HL-60 (cell line): ENCODE data around the gene CHST9.

Experiments used
- DNase-seq, 2 experiments: peaks; one replicate each; pipeline ENCODE4 v3.0.0-alpha.2; 2010 to 2020; ENCODE audit warnings: low read depth in 1 of 2, low spot score in 1 of 2
- H3K27ac ChIP-seq: fragments of 250-450 bp; sonication (Bioruptor Pico); replicated peaks from 2 replicates; pipeline ENCODE4 v1.5.1; 2020; ENCODE audit warnings: mild to moderate bottlenecking, moderate library complexity
- H3K27me3 ChIP-seq: fragments of 250-450 bp; sonication (Bioruptor Pico); 2 replicates; pipeline ENCODE4 v1.5.1; 2021; ENCODE audit warnings: mild to moderate bottlenecking, moderate library complexity; ENCODE audit not compliant: insufficient read depth, poor library complexity, severe bottlenecking
- H3K4me3 ChIP-seq: replicated peaks from 2 replicates; pipeline ENCODE4 v1.5.1; 2011; ENCODE audit warnings: mild to moderate bottlenecking, control low read depth, low read length; ENCODE audit not compliant: insufficient read depth
- CTCF ChIP-seq: IDR thresholded peaks from one replicate; pipeline ENCODE4 v1.5.1; 2011; ENCODE audit warnings: low read length, control low read depth, inconsistent platforms; ENCODE audit not compliant: insufficient read depth
- GABPA ChIP-seq: IDR thresholded peaks from 2 replicates; pipeline ENCODE4 v1.6.1; 2012; ENCODE audit warnings: low read depth
- POLR2AphosphoS5 ChIP-seq: IDR thresholded peaks from 2 replicates; pipeline ENCODE4 v1.6.1; 2012; ENCODE audit warnings: low read depth
- REST ChIP-seq: IDR thresholded peaks from 2 replicates; pipeline ENCODE4 v1.6.1; 2012; ENCODE audit warnings: low read depth; ENCODE audit not compliant: insufficient replicate concordance
- SPI1 ChIP-seq: IDR thresholded peaks from 2 replicates; pipeline ENCODE4 v1.6.1; 2012; ENCODE audit warnings: low read depth, mild to moderate bottlenecking, borderline replicate concordance

CHST9 gene

GRCh38 chr18:27110319-27110718, 74.8 kb downstream of the CHST9 start:
- H3K27me3 ChIP-seq: no peaks in the 10 kb centered on the region
- TF ChIP-seq REST (no peak), GABPA (no peak), SPI1 (no peak), CTCF (no peak), POLR2AphosphoS5 (no peak)

DNA sequence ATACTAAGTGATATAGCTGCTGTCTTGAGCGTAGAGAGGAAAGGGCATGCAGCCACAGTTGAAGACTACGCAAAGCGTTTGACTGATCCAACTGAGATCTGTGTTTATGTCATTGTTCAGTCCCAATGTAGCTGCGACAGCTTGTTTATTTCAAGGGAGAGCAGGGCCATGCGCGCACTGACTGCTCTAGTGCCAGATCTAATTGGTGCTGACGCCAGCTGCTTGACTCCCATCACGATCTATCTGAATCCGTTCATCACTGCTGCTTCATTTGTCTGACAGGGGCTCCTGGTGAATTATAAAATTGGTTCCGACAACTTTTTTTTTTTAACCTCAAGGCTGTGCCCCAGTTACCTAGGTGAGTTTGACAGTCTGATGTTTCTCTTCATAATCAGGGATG, 75.7 kb downstream of the CHST9 start:
- H3K4me3 ChIP-seq: no peak overlapping the region
- DNase-seq: no peak
- TF ChIP-seq REST: no peak
- no peak for TF ChIP-seq SPI1
- TF ChIP-seq CTCF: no peak
- TF ChIP-seq GABPA: no peak
- no peak for TF ChIP-seq POLR2AphosphoS5
- H3K27ac ChIP-seq: no peak overlapping the region
- H3K27me3 ChIP-seq: no peaks in the 10 kb centered on the region

More at GRCh38 chr18:27110319-27110718, 74.8 kb downstream of the CHST9 start:
- no peak for DNase-seq
- Histone ChIP-seq H3K27ac (no peak overlapping the region), H3K4me3 (no peak overlapping the region)

GRCh38 chr18:27108842-27109241, 76.3 kb downstream of the CHST9 start:
- TF ChIP-seq POLR2AphosphoS5 (no peak), SPI1 (no peak), GABPA (no peak), CTCF (no peak)
- Histone ChIP-seq H3K27me3 (no peaks in the 10 kb centered on the region), H3K4me3 (no peak overlapping the region), H3K27ac (no peak overlapping the region)
- DNase-seq: no peak

DNA sequence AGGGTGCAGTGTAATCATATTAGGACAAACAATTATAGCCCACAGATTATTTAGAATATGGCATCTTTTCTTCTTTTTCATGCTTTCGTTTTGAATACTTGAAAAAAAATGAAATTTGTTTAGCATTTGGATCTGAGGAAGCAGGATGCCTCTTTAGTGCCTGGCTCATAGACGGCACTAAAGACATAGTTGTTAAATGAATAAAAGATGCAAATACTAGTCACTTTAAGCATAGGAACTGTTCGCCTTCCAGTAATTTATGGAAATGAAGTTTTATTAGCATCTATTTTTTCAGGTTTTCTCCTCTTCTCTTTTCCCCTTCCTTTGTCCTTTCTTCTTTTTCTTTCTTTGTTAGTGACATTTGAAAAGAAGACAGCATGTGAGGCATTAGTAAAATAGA, 80.4 kb downstream of the CHST9 start:
- no peak for TF ChIP-seq GABPA
- TF ChIP-seq POLR2AphosphoS5: no peak
- TF ChIP-seq SPI1: no peak
- TF ChIP-seq REST: no peak
- no peak for TF ChIP-seq CTCF
- Histone ChIP-seq H3K27me3 (no peaks in the 10 kb centered on the region), H3K4me3 (no peak overlapping the region), H3K27ac (no peak overlapping the region)
- no peak for DNase-seq
